Temporal lobe (tissue), 1 donor: ENCODE results near the gene ZNF366. TPM values are rescaled to one million over a fixed set of nuclear protein-coding genes. Genes with fewer than 3 reads are reported as not detected.

Source experiments
- total RNA-seq: library from RNA; depleted of rRNA; stranded (reverse); fragments of >200 nt; gene quantifications from one replicate; pipeline ENCODE4 v1.2.3, GENCODE V29; 2014

The ZNF366 gene
- total RNA-seq, 1 donor from 2014 or later, result 1.5 TPM

Other genes with a start within 250 kb of the ZNF366 start
- 46.2 TPM for gene MRPS27, start 187.2 kb downstream of the ZNF366 start, total RNA-seq
- gene PTCD2, start 187.0 kb downstream of the ZNF366 start, total RNA-seq, result 6.6 TPM